Adrenal gland (tissue), 5 donors: ENCODE results near the gene GPRIN2.

Experiments
- CTCF ChIP-seq, 6 experiments: fragments of 450-650 bp in 4 of 6; fragments of 200-600 bp in 2 of 6; sonication (generic) in 1 of 6; IDR thresholded peaks; 1 replicate in 5 of 6; 2 replicates in 1 of 6; pipeline versions ENCODE4 v1.5.1 to v1.8.0; 2016 to 2021; ENCODE audit warnings: antibody characterized with exemption in 6 of 6, mild to moderate bottlenecking in 2 of 6, moderate library complexity in 1 of 6
- POLR2A ChIP-seq, 2 donors: fragments of 450-650 bp; IDR thresholded peaks; one replicate each; pipeline ENCODE4 v1.6.1; 2017; ENCODE audit warnings: antibody characterized with exemption in 2 of 2, mild to moderate bottlenecking in 2 of 2, moderate library complexity in 1 of 2
- donor health status: DM: no; HTN: no; CAD: no.

- TF ChIP-seq CTCF (IDR thresholded peaks at IDR 0.05) (no peak), POLR2A (IDR thresholded peaks at IDR 0.05) (no peak)
These were observed 1.6 kb upstream of the GPRIN2 start for GRCh38 chr10:46558122-46558391.
